IPS DF 4.7 (cell line): ENCODE measurements around the gene GLMP.
"Not testable (repeated sequence)": the region's sequence is repeated elsewhere in the genome, so short reads cannot be mapped to it uniquely, and the experiment has no call there.

ENCODE experiments used
- DNase-seq: peaks from one replicate; pipeline ENCODE4 v3.0.0-alpha.2; 2013; ENCODE audit warnings: low spot score; ENCODE audit errors: extremely low read depth

GLMP gene, protein sequence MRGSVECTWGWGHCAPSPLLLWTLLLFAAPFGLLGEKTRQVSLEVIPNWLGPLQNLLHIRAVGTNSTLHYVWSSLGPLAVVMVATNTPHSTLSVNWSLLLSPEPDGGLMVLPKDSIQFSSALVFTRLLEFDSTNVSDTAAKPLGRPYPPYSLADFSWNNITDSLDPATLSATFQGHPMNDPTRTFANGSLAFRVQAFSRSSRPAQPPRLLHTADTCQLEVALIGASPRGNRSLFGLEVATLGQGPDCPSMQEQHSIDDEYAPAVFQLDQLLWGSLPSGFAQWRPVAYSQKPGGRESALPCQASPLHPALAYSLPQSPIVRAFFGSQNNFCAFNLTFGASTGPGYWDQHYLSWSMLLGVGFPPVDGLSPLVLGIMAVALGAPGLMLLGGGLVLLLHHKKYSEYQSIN

DNA sequence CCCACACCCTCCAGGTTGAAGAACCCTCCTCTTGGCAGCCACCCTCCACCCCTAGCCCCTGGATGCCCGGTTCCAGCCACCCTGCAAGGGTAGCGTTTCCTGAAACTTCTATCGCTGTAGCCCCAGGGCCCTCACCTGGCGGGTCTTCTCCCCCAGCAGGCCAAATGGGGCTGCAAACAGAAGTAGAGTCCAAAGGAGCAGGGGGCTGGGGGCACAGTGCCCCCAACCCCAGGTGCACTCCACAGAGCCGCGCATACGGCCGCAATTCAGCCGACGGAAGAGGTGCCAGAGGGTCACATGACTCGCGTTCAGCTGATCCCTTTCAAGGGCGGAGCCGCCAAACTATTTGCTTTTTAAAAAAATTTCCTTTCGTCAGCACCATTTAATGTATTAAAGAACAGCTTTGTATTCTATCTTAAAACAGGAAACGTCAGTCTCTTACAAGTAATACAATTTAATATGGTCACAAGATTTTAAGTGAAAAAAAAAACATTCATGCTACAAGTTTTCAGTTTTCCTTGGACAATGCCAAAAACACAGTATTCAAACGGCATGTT, at the start of gene GLMP:
Gene GLMP, minus strand, starts transcription at position 289 of the 557 bp plus-strand sequence. Its CDS starts 34 bp downstream, at position 255.
- no peak for DNase-seq

DNA sequence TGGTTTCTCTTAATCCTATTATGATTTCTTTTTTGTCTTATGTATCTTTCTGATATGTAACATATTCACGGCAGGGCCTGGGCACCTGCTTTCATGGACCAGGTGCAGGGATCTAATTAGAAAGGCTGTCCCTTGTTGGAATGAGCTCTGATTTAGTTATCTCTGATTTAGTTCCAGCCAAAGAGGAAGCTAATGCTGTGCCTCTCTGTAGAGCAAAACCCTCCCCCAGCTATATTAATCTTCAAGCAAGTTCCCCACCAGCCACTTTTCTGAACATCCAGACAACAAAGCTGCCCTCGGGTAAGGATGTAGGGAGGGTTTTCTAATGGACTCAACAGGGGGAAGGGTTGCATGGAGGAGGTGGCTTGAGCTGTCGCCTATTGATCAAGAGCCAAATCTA, 48.9 kb upstream of the GLMP start:
- DNase-seq: no peak

DNA sequence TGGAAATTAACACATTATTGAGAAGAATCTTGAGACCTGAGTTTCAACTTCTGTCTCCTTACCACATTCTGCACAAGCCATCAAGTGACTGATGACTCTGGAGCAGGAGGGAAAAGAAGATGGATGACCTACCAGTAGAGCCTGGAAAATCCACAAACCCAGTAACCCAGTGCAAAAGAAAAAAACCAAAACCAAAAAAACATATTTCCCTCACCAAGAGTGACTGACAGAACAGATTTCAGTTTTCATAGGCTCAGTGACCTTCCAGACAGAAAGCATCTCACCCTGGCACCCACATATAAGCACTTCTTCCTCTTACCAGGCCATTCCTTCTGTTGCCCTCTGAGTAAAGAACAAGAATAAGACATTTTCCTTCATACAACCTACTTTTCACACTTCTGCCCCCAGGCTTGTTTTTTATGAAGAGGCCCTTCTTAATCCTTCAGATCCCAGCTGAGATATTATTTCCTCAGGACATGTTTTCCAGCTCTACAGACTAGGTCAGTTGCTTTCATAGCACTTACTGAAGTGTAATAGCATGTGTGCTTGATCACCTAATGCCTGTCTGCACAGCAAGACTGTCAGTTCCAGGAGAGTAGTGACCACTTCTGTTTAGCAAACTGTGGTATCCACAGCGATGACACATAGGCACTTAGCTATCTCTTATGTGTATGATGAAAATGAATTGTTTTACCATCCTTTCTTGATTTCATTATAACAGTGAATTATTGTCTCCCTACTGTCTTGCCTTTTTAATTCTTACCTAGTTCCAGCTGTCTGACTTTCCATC, 46.9 kb upstream of the GLMP start:
- DNase-seq: no peak

DNA sequence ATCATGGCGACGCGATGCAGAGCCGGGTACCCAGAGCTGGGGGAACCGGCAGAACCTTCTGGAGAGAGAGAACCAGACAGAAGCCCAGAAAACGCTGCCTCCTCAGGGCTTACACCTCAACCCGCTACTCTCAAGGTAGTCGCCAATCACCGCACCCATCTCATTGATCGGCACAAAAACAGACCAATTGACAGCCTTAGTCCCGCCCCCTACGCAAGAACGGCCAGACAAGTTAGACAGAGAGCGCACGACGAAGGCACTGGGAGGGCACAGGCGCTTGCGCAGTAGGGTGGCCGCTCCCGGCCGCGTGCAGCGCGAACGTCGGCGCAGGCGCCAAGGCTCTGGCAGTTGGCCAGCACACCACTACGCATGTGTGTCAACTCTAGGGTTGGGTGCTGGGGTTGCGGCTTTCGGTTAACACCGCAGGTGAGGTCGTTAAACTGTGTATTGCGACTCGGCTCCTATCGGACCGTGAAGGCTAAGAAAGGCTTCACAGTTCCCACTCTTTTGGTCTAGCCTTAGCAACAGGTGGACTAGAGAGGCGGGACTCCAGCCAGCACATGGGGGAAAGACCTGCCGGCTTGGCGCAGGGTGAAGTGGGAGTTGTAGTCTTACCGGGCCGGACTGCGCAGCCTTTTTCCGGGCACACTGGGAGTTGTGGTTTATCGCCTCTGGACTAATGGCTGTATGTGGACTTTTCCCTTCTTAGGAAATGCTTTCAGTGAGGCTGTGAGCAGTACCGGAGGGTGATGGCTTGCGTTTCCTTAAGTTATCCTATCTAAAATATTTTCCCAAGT, 42.9 kb upstream of the GLMP start, which contains the start of the genes CCT3 and TSACC:
Gene CCT3, minus strand, starts transcription at position 113 of the 797 bp plus-strand sequence. Its CDS starts 108 bp downstream, at position 5.
Gene TSACC, plus strand, starts transcription at position 347 of the 797 bp plus-strand sequence. CDS start 1,232 bp downstream, outside the sequence.
- DNase-seq: peak; percentile 100

DNA sequence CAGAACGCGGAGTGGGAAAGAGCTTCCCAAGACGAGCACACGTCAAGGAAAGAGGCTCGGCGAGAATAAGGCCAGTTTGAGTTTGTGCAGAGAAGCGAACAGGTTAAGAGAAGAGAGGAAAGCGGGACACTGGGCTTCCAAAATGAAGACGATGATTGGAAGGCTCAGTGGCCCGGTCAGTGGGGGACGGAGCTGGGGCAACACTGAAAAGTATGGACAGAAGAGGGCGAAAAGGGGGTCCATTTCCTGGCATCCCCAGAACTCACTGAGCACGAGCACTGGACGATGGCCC, 42.4 kb upstream of the GLMP start:
- DNase-seq: no peak

DNA sequence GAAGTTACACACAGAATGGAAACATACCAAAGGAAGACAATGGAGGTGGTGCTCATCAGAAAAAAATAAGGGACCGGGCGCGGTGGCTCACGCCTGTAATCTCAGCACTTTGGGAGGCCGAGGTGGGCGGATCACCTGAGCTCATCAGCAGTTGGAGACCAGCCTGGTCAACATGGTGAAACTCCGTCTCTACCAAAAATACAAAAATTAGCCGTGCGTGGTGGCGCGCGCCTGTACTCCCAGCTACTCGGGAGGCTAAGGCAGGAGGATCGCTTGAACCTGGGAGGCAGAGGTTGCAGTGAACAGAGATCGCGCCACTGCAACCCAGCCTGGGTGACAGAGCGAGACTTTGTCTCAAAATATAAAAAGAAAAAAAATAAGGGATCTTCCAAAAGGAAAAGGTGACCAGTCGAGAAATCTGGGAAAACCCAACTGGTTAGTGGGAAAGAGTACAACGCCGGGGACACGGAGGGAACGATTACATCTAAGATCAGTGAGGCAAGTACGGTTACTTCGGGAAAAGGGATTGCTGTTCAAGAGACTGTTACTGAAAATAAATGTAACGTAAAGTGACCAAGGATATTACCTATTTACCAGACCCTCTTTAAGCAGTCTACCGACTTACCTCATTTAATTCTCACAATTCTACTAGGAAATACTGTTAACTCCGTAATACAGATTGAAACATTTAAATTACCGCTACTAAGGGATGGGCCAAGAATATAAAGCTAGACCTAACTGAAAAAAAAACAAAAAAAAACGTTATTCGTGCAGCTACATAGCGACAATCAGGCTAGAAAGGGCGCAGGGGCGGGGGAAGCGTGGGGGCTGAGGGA, 41.8 kb upstream of the GLMP start:
- DNase-seq: no peak

DNA sequence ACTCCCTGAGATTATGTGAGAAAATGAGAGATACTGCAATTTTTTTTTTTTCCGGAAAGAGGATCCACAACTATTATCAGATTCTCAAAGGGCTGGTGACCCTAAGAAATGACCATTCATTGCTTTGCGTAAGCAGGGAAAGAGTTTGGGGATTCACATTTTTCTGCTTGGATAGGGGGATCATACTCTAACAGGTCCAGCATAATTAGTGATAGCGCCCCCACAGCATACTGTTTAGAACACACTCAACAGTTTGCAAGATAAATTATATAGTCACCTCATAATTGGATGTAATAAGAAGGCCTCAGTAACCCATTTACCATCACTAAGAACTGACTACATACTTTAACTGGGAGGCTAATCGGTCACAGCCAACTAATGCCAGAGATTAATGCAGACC, 40.8 kb upstream of the GLMP start:
- DNase-seq: no peak

DNA sequence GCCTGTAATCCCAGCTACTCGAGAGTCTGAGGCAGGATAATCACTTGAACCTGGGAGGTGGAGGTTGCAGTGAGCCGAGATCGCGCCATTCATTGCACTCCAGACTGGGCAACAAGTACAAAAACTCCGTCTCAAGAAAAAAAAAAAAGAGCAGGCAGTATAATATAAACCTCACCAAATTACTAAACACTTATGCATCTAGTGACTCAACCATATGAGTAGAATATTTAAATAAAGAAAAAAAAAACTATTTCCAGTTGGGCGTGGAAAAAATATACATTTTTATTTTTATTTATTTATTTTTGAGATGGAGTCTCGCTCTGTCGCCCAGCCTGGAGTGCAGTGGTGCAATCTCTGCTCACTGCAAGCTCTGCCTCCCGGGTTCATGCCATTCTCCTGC, 27.7 kb upstream of the GLMP start:
- DNase-seq: not testable (repeated sequence)

DNA sequence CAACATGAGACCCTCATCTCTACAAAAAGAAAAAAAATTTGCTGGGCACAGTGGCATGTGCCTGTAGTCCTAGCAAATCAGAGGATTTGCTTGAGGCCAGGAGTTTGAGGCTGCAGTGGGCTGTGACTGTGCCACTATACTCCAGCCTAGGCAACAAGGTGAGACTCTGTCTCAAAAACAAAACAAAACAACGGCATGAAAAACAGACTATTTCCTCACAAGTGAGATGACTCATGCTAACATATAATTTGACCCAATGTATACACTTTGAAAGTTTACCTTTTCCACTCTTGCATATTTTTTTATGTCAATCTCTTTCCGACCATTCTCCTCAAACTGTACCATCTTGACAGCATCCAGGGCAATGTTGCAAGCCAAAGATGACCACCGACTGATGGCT, 25.1 kb upstream of the GLMP start:
- no peak for DNase-seq

DNA sequence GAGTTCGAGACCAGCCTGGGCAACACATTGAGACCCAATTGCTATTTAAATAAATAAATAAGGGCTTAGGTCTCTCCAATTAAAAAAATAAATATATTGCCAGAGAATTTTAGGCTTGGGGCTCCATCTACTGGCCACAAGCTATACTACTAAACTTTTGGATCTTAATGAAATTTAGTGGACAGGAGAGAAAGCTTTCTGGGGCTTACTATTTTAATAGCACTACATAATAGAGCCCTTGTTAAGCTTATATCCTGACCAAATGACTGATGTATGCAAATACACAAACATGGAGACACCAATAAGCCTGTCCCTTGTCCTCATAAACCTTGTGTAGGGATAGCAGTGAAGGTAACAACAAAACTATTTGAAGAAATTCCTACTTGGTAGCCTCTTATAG, 24.2 kb upstream of the GLMP start:
- DNase-seq: no peak

DNA sequence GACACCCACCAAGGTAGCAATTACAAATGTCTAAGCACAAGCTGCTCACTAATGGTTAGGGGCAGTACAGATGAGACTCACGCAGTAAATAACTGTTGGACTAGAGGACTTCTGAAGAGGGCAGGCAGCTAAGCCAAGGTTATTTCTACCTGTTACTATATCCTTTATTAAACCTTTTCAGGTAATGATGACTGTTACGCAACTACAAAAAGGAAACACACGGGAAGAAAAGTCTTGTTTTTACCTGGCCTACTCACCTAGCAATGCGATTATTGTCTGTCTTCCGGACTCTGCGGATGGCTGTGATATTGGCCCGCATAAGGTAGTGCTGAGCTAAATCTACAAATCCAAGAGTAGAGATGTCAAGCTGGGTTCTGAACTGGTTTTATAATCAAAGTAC, 21.4 kb upstream of the GLMP start:
- no peak for DNase-seq

DNA sequence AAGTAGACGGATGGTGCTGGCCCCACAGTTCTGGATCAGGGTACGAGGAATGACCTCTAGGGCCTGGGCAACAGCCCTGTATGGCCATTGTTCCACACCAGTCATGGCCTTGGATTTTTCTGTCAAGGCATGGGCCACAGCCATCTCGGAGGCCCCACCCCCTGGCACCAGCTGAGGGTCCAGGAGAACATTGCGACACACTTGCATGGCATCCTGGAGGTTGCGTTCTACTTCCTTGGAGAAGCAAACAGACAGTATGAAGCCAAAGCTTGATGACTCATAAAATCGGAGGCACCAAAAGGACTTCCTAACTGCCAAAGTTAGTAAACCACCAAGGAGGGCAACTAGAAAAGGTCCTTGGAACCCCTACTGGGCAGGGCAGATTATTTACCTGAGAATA, 15.5 kb upstream of the GLMP start:
- DNase-seq: no peak

DNA sequence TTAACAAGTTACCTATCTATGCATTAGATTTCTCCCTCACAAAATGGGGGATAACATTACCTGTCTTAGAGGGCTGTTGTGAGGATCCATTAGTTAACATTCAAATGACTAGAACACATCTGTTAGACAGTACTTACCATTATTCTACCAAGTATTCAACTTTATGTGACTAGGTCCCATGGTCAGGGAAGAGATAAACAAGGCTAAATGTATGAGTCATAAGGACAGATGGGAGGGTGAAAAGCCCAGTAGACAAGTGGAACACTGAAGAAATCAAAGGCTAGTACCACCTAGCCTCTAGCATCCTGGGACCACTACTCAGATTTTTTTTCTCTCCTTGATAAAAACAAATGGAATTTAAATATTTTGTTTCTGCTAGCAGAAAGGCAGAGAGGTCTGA, 12.6 kb upstream of the GLMP start:
- no peak for DNase-seq

DNA sequence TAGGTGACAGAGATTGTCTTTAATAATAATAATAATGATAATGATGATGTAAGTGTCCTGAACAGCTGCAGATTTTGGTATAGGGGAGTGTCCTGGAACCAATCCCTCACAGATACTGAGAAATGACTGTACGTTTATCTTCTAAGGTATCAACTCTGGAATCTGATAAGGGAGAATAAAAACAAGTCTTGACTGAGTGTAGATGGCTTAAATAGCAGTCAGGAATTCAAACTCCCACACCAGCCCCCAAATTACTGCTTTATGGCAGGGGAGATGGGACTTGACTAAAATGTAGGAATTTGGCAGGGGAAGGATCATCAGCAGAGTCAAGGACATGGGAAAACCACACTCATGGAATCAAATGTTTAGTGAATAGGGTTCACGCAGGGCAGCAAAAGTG, 9.7 kb upstream of the GLMP start:
- no peak for DNase-seq

DNA sequence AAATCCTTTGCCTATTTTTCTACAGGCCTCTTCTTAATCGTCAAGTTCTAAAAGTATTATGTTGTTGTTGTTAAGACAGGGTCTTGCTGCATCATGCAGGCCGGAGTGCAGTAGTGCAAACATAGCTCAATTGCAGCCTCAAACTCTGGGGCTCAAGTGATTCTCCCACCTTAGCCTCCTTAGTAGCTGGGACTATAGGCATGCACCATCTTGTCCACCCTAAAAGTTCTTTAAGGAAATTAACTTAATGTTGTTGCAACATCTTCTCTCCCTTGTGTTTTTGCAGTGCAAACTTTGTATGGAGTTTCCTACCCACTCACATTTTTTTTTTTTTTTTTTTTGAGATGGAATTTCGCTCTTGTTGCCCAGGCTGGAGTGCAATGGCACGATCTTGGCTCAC, 7.8 kb upstream of the GLMP start:
- no peak for DNase-seq

DNA sequence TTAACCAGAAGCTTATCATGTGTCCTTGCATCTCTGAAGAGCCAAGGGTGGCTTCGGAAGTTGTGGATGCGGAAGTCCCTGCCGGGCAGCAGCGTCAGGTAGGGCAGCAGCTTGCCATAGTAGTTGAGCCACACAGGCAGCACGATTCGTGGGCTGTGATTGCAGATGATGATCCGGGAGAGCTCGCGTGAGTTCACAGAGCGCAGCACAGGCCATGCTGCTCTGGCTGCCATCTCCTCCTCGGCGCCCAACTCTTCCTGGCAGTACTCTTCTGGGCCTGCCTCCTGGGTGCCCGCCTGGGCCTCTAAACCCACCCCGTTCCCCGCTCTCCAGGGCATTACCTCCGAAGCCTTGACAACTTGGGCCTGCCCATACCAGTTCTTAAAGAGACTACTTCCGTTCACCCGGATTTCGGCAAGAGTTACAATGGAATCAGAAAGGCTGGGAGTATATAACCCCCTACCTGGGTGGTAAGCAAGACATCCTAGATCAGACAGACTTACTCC, 3.4 kb upstream of the GLMP start, which contains the start of gene VHLL:
Gene VHLL, minus strand, starts transcription at position 456 of the 506 bp plus-strand sequence. Its CDS starts 118 bp downstream, at position 338.
- no peak for DNase-seq

DNA sequence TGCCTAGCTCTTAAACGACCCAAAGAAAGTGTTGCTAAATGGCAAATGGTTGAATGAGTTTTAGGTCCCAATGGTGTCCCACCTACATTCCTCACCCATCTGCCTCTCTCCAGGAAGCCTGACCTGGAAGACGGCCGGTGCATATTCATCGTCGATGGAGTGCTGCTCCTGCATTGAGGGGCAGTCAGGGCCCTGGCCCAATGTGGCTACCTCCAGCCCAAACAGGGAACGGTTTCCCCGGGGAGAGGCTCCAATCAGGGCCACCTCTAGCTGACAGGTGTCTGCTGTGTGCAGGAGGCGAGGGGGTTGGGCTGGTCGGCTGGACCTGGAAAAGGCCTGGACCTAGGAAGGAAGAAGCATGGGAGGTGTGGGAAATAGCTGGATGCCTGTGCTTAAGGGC, 1.6 kb downstream of the GLMP start:
- DNase-seq: no peak

DNA sequence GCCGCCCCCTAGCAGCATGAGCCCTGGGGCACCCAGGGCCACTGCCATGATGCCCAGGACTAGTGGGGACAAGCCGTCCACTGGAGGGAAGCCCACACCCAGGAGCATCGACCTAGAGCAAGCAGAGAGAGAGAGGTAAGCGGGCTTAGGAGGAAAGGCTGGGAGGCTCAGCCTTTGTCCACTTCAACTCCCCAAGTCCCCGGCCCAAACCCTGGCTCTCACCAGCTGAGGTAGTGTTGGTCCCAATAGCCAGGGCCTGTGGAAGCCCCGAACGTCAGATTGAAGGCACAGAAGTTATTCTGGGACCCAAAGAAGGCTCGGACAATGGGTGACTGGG, 2.4 kb downstream of the GLMP start:
- DNase-seq: no peak

DNA sequence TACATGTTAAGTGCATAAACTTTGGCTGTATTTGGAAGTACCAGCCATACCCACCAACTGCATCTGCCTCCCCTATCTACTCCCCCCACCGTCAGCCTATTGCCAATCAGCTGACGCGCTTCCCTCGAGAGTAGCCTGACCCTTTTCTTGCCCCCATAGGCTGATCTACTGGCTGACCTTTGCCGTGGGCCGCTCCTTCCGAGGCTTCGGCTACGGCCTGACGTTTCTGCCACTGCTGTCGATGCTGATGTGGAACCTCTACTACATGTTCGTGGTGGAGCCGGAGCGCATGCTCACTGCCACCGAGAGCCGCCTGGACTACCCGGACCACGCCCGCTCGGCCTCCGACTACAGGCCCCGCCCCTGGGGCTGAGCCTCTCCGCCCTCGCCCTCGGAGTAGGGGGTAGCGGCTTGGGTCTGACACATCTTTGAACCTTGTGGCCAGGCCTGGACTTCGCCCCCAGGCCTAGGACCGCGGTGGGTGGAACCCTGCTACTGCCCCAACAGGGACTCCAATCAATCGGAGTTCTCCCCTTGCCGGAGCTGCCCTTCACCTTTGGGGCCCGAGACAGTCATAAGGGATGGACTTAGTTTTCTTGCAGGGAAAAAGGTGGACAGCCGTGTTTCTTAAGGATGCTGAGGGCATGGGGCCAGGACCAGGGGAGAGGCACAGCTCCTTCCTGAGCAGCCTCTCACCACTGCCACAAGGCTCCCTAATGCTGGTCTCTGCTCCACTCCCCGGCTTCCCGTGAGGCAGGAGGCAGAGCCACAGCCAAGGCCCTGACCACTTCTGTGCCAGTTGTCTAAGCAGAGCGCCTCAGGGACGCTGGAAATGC, 4.0 kb downstream of the GLMP start:
- DNase-seq: no peak

DNA sequence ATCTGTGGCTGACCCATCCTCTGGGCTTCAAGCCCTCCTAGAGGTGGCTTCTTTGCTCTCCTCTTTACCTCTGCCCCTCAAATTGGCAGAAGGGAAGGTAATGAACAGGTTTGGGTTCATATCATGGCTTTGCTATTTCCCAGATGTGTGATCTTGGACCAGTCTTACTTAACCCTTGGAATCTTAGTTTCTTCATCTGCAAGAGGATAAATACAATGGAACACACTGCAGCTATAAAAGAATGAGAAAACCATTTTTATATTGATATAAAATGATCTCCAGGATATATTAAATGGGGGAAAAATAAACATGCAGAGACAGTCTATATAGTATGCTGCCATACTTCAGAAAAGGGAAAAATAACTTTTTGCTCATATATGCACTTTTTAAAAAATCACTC, 5.6 kb downstream of the GLMP start:
- no peak for DNase-seq
